HG03378 (cell line): ENCODE measurements around the gene SECISBP2.
A peak's percentile ranks its signal among the peaks of the same experiment; 100 is the strongest.
"Not testable (repeated sequence)": the region's sequence is repeated elsewhere in the genome, so short reads cannot be mapped to it uniquely, and the experiment has no call there.

Source experiments
- ATAC-seq: cut with Tn5 transposase; IDR thresholded peaks from one replicate; pipeline ENCODE4 v1.9.1; 2021; ENCODE audit warnings: mild to moderate bottlenecking, moderate library complexity; ENCODE audit not compliant: unreplicated experiment

The SECISBP2 gene

GRCh38 chr9:89363921-89364665 is 45.8 kb downstream of the SECISBP2 start:
- no peak for ATAC-seq

GRCh38 chr9:89364666-89365531 is 46.6 kb downstream of the SECISBP2 start:
- no peak for ATAC-seq

GRCh38 chr9:89365532-89365912 is 47.2 kb downstream of the SECISBP2 start:
- ATAC-seq, result no peak

- ATAC-seq, result no peak
Observed at GRCh38 chr9:89366711-89367110, 48.4 kb downstream of the SECISBP2 start.

GRCh38 chr9:89367281-89367680 is 49.0 kb downstream of the SECISBP2 start:
- ATAC-seq, result no peak

GRCh38 chr9:89367726-89368437 is 49.6 kb downstream of the SECISBP2 start:
- no peak for ATAC-seq

- ATAC-seq, result no peak
Observed at GRCh38 chr9:89368550-89368949, 50.2 kb downstream of the SECISBP2 start.

- no peak for ATAC-seq
Observed at GRCh38 chr9:89368978-89369377, 50.7 kb downstream of the SECISBP2 start.

- no peak for ATAC-seq
Observed at GRCh38 chr9:89370593-89370992, 52.3 kb downstream of the SECISBP2 start.

- ATAC-seq, result not testable (repeated sequence)
Observed at GRCh38 chr9:89371791-89372190, 53.5 kb downstream of the SECISBP2 start.

GRCh38 chr9:89372230-89372816 is 54.0 kb downstream of the SECISBP2 start:
- no peak for ATAC-seq

GRCh38 chr9:89372979-89373378 is 54.7 kb downstream of the SECISBP2 start:
- ATAC-seq, result no peak

GRCh38 chr9:89374176-89374575 is 55.9 kb downstream of the SECISBP2 start:
- no peak for ATAC-seq

- peak; percentile 84 for ATAC-seq
Observed at GRCh38 chr9:89375191-89375760, 57.0 kb downstream of the SECISBP2 start.

GRCh38 chr9:89376286-89376685 is 58.0 kb downstream of the SECISBP2 start:
- ATAC-seq, result no peak

- no peak for ATAC-seq
Observed at GRCh38 chr9:89376741-89377351, 58.5 kb downstream of the SECISBP2 start.

- ATAC-seq, result no peak
Observed at GRCh38 chr9:89377411-89377810, 59.1 kb downstream of the SECISBP2 start.

- ATAC-seq, result no peak
Observed at GRCh38 chr9:89378541-89378940, 60.2 kb downstream of the SECISBP2 start.

- no peak for ATAC-seq
Observed at GRCh38 chr9:89379031-89379430, 60.7 kb downstream of the SECISBP2 start.

- no peak for ATAC-seq
Observed at GRCh38 chr9:89379508-89380115, 61.3 kb downstream of the SECISBP2 start.
